SH-SY5Y (cell line): Measurements from ENCODE around the gene AARSD1.

Experiments
- GATA2 ChIP-seq: IDR thresholded peaks from 2 replicates; pipeline ENCODE4 v1.6.1; 2011; ENCODE audit warnings: mild to moderate bottlenecking, low read depth, low read length
- GATA3 ChIP-seq: IDR thresholded peaks from 2 replicates; pipeline ENCODE4 v1.6.1; 2011; ENCODE audit warnings: low read depth, mild to moderate bottlenecking, low read length, moderate library complexity

DNA sequence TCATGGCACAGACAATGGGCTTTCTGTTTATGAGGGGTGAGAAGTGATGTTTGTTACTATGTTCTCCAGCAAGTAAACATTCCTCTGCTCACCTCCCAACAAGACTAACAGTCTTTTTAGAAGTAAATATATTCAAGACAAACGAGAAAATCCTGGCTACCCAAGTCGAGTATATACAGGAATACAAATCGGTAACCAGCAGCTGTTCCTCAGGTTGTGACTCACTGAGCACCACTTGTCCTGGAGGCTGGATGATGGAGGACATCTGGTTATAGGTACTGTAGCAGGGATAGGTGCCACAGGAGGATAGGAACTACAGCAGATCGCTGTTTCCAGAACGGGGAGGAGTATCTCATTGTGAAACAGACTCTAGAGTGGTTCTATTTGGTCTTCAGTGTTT is 28.6 kb upstream of the AARSD1 start:
- no peak for TF ChIP-seq GATA3
- TF ChIP-seq GATA2 = no peak
